MV-4-11 (cell line): ENCODE data around the gene CECR2.

Experiments
- DNase-seq: peaks from one replicate; lab custom pipeline; 2025; lab: John Stamatoyannopoulos, UW

CECR2 gene

GRCh38 chr22:17369439-17370025 is at the start of gene CECR2:
CECR2 (plus strand) TSS chr22:17369460; CDS start chr22:17369784, 324 bp downstream.
- no peak for DNase-seq

GRCh38 chr22:17319546-17319945 is 49.7 kb upstream of the CECR2 start:
- DNase-seq, result no peak

GRCh38 chr22:17322511-17322910 is 46.7 kb upstream of the CECR2 start:
- DNase-seq, result no peak

GRCh38 chr22:17331690-17332089 is 37.6 kb upstream of the CECR2 start:
- DNase-seq, result no peak

- no peak for DNase-seq
Measured at GRCh38 chr22:17332109-17332800, 37.0 kb upstream of the CECR2 start.

- peak; percentile 32 for DNase-seq
Measured at GRCh38 chr22:17334059-17334458, 35.2 kb upstream of the CECR2 start.

GRCh38 chr22:17334983-17335382 is 34.3 kb upstream of the CECR2 start:
- no peak for DNase-seq

GRCh38 chr22:17336061-17336460 is 33.2 kb upstream of the CECR2 start:
- peak; percentile 44 for DNase-seq

GRCh38 chr22:17337639-17338038 is 31.6 kb upstream of the CECR2 start:
- DNase-seq, result no peak

- peak; percentile 73 for DNase-seq
Measured at GRCh38 chr22:17339095-17339693, 30.1 kb upstream of the CECR2 start.

GRCh38 chr22:17342361-17342760 is 26.9 kb upstream of the CECR2 start:
- DNase-seq, result no peak

GRCh38 chr22:17343766-17344165 is 25.5 kb upstream of the CECR2 start:
- DNase-seq, result peak; percentile 29

- DNase-seq, result no peak
Measured at GRCh38 chr22:17346578-17346977, 22.7 kb upstream of the CECR2 start.

GRCh38 chr22:17347724-17348123 is 21.5 kb upstream of the CECR2 start:
- no peak for DNase-seq

- DNase-seq, result no peak
Measured at GRCh38 chr22:17348464-17349103, 20.7 kb upstream of the CECR2 start.

- no peak for DNase-seq
Measured at GRCh38 chr22:17349172-17349571, 20.1 kb upstream of the CECR2 start.

GRCh38 chr22:17350292-17350691 is 19.0 kb upstream of the CECR2 start:
- no peak for DNase-seq

- no peak for DNase-seq
Measured at GRCh38 chr22:17352798-17353197, 16.5 kb upstream of the CECR2 start.

GRCh38 chr22:17357688-17358087 is 11.6 kb upstream of the CECR2 start:
- DNase-seq, result no peak

GRCh38 chr22:17358415-17358814 is 10.8 kb upstream of the CECR2 start:
- DNase-seq, result no peak

GRCh38 chr22:17359501-17359900 is 9.8 kb upstream of the CECR2 start:
- peak; percentile 82 for DNase-seq

- no peak for DNase-seq
Measured at GRCh38 chr22:17366329-17366728, 2.9 kb upstream of the CECR2 start.

GRCh38 chr22:17366830-17367229 is 2.4 kb upstream of the CECR2 start:
- DNase-seq, result no peak
